ENCODE measurements around the gene GFI1B. TPM values are rescaled to one million over a fixed set of nuclear protein-coding genes. Genes with fewer than 3 reads are reported as not detected.

Gene GFI1B
- total and polyA plus RNA-seq, 2 of the 4 experiments (the other 2 are of a cell fraction), result 0.02 TPM; not detected in 1

- no peaks in the 10 kb centered on the region for H3K9me3 ChIP-seq (ENCODE audit: control insufficient read depth, insufficient read depth, low read length)
- DNase-seq, result no peak
- no peak overlapping the region for H2AFZ ChIP-seq (replicated peaks; ENCODE audit: low read length, poor library complexity)
- H4K91ac ChIP-seq (ENCODE audit: insufficient read depth, low read depth, low read length), result no peak overlapping the region
- H3K4me1 ChIP-seq (ENCODE audit: control insufficient read depth, insufficient read depth, low read length), result no peaks in the 10 kb centered on the region
- no peak overlapping the region for H2AK9ac ChIP-seq (replicated peaks; ENCODE audit: low read depth, low read length, poor library complexity)
- no peaks in the 10 kb centered on the region for H3K9me1 ChIP-seq (ENCODE audit: insufficient read depth, low read length)
- H4K5ac ChIP-seq (ENCODE audit: low read depth, low read length), result no peak overlapping the region
- no peak overlapping the region for H3K14ac ChIP-seq (replicated peaks; ENCODE audit: low read depth, low read length)
- no TSS peak for BruUV-seq (replicated peaks)
- no peak overlapping the region for H3K9ac ChIP-seq (ENCODE audit: low read depth, low read length)
- no peak overlapping the region for H3K4ac ChIP-seq (ENCODE audit: low read depth, low read length)
- H3K27ac ChIP-seq (ENCODE audit: insufficient read depth, low read length), result no peak overlapping the region
- no peak overlapping the region for H4K8ac ChIP-seq (ENCODE audit: low read depth in 2 of 2, low read length in 2 of 2)
- no peaks in the 10 kb centered on the region; the same call in 1 of the 2 replicates for H4K20me1 ChIP-seq (ENCODE audit: insufficient read depth, low read length)
- no peaks in the 10 kb centered on the region for H3K79me1 ChIP-seq (ENCODE audit: low read depth in 1 of 2, low read length in 2 of 2)
- WGBS, 2 experiments (ENCODE audit: extremely low coverage in 2 of 2, insufficient read length in 1 of 2), result 56% methylated on average over 11 of the region's 14 CpGs; no CpG with 5 or more reads in 1 of the 2 experiments
- no peak overlapping the region for H3K56ac ChIP-seq (ENCODE audit: extremely low read depth, insufficient read depth, low read length)
- H3K18ac ChIP-seq (ENCODE audit: low read depth, low read length), result no peak overlapping the region
- ChIA-PET POLR2A (ENCODE audit: unreplicated experiment) (interaction anchor here (0.6 kb wide), 1 partner anchor 38 kb away, joined by 3 read pairs; no protein-coding TSS in a partner anchor), CTCF (no interaction called here)
- H3K27me3 ChIP-seq (ENCODE audit: control insufficient read depth, insufficient read depth, low read length), result peaks cover 58% of the 10 kb centered on the region
- no peak for ATAC-seq (ENCODE audit: low read depth)
- no peaks in the 10 kb centered on the region for H3K36me3 ChIP-seq (ENCODE audit: control insufficient read depth, insufficient read depth, low read length)
- H2BK120ac ChIP-seq (ENCODE audit: low read depth, low read length), result no peak overlapping the region
- no peak overlapping the region for H3K4me3 ChIP-seq (ENCODE audit: insufficient read depth, low read depth, low read length)
- no peak overlapping the region for H3K4me2 ChIP-seq (ENCODE audit: low read depth, low read length)
- in situ Hi-C loops (cut with MboI; ENCODE audit: low sequenced_read_pairs) (no loop called here), dilution Hi-C loops (cut with HindIII; ENCODE audit: low sequenced_read_pairs, unreplicated experiment) (no loop called here), intact Hi-C loops (cut with micrococcal nuclease) (no loop called here)
- H3K23ac ChIP-seq (ENCODE audit: low read depth, low read length), result no peak overlapping the region
- no peak overlapping the region for H2BK15ac ChIP-seq (ENCODE audit: low read depth, low read length)
- no peak for TF ChIP-seq BHLHE40 (IDR thresholded peaks at IDR 0.05; ENCODE audit: low read depth, low read length)
- TF ChIP-seq ELK1 (IDR thresholded peaks at IDR 0.05; ENCODE audit: borderline replicate concordance, low read depth, low read length), result no peak
- no peak for TF ChIP-seq POLR2A (IDR thresholded peaks at IDR 0.05; ENCODE audit: low read depth, low read length)
- no peak for TF ChIP-seq NFE2L2 (IDR thresholded peaks at IDR 0.05; ENCODE audit: low read depth, low read length)
- no peak for TF ChIP-seq RCOR1 (IDR thresholded peaks at IDR 0.05; ENCODE audit: insufficient replicate concordance, low read length)
- no peak for TF ChIP-seq MAZ (IDR thresholded peaks at IDR 0.05; ENCODE audit: borderline replicate concordance, low read depth, low read length)
- TF ChIP-seq FOS (IDR thresholded peaks at IDR 0.05; ENCODE audit: low read depth, low read length), result no peak
- TF ChIP-seq MAFK (IDR thresholded peaks at IDR 0.05; ENCODE audit: low read depth, low read length), result no peak
- H2AK5ac ChIP-seq (ENCODE audit: low read depth, low read length), result no peak overlapping the region
- H2BK20ac ChIP-seq (ENCODE audit: low read depth, low read length), result no peak overlapping the region
- H2BK5ac ChIP-seq (ENCODE audit: low read depth, low read length, poor library complexity, severe bottlenecking), result no peak overlapping the region
These were observed 15.0 kb downstream of the GFI1B start for GRCh38 chr9:132993511-132993939.

Measured in IMR-90 (cell line).